Posterior cingulate gyrus (tissue), 11 donors: Measurements from ENCODE around the gene ZNF823.

ENCODE experiments used
- DNase-seq, 10 donors: peaks; one replicate each; pipeline versions ENCODE4 v3.0.0 to v3.0.0-alpha.2; 2020 to 2021; ENCODE audit warnings: mixed read lengths in 3 of 10
- intact Hi-C: fragments of 100-400 bp; cut with DNase I; formaldehyde crosslinking; loops from one replicate; pipeline ENCODE4 v1.15.1; 2023

Gene ZNF823

DNA sequence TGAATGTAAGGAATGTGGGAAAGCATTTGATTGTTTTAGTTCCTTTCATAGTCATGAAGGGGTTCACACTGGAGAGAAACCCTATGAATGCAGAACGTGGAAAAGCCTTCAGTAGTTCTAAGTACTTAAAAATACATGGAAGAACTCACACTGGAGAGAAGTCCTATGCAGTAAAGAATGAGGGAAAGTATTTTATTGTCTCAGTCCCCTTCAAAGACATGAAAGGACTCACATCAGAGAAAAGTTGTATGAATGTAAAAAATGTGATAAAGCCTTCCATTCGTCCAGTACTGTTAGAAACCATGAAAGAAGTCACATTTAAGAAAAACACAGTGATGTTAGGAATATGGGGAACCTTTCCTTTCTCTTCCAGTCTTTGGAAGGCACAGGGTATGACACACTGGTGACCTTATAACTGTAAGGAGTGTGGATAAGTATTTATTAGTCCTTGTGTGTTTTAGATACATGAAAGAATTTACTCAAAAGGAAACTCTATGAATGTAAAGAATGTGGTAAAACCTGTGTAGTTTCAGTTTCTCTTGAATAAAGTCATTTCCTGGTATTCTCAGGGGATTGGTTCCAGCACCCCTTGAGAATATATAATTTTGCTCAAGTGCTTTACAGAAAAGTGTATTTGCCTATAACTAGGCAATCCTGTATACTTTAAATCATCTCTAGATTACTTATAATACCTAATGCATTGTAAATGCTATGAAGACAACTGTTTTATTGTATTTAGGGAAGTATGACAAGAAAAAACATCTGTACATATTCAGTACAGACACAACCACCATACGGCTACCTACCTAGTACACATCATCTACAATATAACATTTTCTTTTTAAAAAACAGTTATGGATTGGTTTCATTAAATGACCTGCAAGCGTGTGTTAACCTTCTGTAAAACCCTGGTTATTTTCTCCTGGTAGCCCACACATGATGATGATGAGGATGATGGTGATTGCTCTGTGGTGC is 52.8 kb downstream of the ZNF823 start:
- intact Hi-C loops = no loop called here
- no peak for DNase-seq

GRCh38 chr19:11684987-11685675 is 53.6 kb downstream of the ZNF823 start:
- intact Hi-C loops = no loop called here
- no peak for DNase-seq

DNA sequence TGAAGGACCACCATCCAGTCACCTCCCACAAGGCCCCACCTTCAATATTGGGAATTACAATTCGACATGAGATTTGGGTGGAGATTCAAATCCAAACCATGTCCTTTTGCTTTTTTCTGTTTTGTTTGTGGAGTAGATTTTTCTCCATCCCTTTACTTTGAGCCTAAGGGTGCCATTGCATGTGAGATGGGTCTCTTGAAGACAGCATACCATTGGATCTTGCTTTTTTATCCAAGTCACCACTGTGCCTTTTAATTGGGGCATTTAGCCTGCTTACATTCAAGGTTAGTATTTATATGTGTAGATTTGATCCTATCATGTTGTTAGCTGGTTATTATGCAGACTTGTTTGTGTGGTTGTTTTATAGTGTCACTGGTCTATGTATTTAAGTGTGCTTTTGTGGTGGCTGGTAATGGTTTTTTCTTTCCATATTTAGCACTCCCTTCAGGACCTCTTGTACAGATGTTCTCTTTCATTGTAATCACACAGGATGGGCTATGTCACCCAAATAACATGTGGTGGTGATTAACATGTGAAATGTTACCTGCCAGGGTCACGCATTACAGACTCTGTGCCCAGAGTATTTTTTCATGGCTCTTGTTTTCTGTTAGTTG is 58.0 kb downstream of the ZNF823 start:
- intact Hi-C loops = no loop called here

DNA sequence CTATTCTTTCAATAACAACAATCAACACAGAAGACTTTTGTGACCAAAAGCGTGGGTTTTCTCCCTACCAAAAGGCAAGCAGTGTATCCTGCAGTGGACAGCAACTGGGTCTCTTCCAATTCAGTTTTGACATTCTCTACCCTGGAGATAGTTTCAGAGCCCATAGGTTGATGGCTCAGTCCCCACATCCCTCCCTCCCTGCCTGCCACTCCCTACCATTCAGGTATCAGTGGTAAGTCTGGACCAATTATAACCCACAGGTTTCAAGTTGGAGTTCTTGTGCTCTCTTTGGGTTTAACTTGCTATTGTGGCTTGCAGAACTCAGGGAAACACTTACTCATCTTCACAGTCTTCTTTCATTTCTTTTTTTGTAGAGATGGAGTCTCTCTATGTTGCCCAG is 60.2 kb downstream of the ZNF823 start:
- DNase-seq = no peak
- intact Hi-C loops = loop anchor here (10.0 kb wide), 1 partner anchor 106 kb away; no protein-coding TSS in a partner anchor

More for the DNA sequence above, 58.0 kb downstream of the ZNF823 start:
- no peak for DNase-seq

- intact Hi-C loops = loop anchor here (10.0 kb wide), 1 partner anchor 108 kb away; no protein-coding TSS in a partner anchor
- peak in 2 of 10 donors; percentile 64 to 69 for DNase-seq
Measured at GRCh38 chr19:11676661-11677600, 61.8 kb downstream of the ZNF823 start.

DNA sequence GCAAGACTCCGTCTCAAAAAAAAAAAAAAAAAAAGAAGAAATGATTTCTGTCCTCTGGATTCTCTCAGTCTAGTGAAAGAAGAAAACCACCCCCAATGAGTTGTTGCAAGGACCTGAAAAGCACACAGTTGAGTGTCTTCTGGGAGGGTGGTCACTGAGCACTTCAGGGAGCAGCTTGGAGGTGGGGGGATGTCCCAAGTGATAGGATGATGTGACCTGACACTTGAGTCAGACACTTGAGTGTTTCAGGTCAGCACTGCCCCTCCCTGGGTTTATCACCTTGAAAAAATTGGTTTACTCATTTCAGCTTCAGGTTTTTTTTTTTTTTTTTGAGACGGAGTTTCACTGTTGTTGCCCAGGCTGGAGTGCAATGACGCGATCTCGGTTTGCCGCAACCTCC is 63.2 kb downstream of the ZNF823 start:
- intact Hi-C loops = loop anchor here (10.0 kb wide), 1 partner anchor 109 kb away; no protein-coding TSS in a partner anchor
- peak in 1 of 10 donors; percentile 19 for DNase-seq

DNA sequence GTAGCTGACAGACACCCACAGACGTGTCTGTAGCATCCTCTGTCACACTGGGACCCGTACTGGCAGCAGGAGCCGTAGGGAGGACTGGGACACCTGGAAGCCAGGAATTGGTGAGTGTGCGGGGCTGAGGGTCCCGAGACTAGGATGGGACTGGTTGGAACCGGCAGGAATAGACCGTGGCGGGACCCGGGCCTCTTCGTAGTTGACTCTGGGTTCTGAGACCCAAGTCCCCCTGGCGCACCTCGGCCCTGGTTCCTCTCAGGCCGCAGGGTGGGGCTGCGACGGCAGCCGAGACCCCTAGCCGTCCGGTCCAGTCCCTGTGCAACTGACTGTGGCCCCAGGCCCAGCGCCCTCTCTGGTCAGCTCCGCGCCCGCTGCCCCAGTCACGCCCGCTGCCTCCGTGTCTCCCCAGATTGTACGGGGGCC is 64.7 kb downstream of the ZNF823 start:
- intact Hi-C loops = loop anchor here (10.0 kb wide), 1 partner anchor 111 kb away; no protein-coding TSS in a partner anchor
- peak in 2 of 10 donors; percentile 55 to 82 for DNase-seq

DNA sequence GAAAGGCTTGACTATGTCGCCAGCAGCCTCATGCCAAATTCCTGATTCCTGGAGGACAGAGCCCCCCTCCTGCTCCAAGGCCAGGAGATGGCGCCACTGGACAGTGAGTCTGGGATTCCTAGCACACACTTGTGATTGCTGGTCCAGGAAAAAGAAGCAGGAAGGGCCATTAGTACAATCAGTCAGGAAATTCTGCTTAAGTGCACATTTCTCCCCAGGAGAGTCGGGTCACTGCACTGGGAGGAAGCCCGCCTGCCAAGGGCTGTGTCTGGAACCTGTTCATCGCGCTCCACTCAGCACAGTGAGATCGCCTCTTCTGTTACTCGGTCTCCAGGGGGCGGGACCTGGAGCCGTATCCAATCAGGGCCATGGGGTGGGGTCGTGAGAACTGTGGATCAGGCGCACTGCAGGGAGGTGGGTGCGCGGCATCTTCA is 65.1 kb downstream of the ZNF823 start:
- DNase-seq = peak; percentile 25 to 94 (median 66)
- intact Hi-C loops = loop anchor here (10.0 kb wide), 1 partner anchor 111 kb away; no protein-coding TSS in a partner anchor
